ENCODE measurements around the gene ADH1B.
"Not testable (repeated sequence)": the region's sequence is repeated elsewhere in the genome, so short reads cannot be mapped to it uniquely, and the experiment has no call there.

ADH1B gene

DNA sequence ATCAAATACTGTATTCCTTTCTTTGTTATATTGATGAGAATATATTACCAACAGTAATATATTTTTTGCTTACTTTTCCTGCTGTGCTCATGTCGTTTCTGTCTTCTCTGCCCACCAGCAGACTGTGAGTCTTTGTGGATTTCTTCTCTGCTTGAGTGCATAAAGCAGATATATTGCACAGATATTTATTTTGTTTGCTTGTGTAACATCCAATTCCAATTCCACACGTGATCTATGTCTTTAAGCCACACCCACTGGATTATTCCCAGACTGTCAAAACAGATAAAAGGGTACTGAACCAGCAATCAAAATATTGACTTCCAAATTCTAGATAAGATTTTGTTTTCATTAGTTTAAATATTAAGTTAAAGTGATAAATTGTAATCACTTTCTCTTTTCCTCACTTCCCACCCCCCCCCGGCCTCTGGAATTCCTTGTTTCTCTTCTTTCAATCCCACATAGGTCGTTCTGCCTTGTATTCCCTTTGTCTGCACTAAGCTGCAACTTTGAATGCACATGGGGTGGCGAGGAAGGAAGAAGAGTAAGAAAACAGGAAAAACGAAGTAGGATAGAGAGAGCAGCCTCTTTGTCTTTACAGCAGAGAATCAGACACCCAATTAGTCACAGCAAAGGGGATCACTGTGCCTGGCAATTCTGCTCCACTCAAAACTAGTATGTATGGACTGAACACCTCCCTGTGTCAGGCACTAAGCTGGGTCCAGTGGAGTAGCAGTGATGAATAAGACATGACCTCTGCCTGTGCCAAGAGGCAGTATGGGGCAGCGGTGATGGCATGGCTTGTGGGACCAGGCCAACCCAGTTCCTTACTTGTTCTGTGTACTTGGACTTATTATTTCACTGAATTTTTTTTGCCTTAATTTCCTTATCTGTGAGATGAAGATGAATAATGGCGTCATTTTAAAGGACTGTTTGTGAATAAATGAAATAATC is at the start of gene ADH1B:
Gene ADH1B (minus strand): TSS at position 161 of the 951 bp plus-strand sequence. CDS start 70 bp downstream, at position 91.
- DNase-seq: no peak

DNA sequence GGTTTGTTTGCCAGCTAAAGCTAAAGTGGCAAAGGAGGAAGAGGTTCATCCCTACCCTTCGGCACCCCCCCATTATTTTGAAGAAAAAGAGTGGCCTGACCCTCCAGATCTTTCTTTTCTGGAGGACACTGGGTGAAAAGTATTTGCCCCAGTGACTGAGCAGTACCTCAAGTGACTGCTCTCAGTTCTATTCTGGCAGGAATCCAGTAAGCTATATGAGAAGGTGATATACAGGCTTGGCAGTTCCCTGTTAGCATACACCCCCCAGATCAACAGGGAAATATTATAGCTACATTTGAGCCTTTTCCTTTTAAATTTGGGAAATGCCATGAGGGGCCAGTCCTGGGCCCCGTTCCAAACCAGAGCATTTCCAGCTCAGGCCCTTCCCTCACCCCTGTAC is 46.6 kb upstream of the ADH1B start:
- DNase-seq: peak; percentile 24

DNA sequence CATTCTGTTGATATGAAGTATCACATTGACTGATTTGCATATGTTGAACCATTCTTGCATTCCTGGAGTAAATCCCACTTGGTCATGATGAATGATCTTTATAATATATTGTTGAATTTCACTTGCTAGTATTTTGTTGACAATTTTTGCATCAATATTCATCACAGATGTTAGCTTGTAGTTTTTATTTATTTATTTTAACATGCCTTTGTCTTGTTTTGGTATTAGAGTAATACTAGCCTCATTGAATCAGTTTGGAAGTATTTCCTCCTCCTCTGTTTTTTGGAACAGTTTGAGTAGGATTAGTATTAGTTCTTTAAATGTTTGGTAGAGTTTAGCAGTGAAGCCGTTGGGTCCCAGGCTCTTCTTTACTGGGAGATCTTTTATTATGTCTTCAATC is 45.3 kb upstream of the ADH1B start:
- no peak for DNase-seq

DNA sequence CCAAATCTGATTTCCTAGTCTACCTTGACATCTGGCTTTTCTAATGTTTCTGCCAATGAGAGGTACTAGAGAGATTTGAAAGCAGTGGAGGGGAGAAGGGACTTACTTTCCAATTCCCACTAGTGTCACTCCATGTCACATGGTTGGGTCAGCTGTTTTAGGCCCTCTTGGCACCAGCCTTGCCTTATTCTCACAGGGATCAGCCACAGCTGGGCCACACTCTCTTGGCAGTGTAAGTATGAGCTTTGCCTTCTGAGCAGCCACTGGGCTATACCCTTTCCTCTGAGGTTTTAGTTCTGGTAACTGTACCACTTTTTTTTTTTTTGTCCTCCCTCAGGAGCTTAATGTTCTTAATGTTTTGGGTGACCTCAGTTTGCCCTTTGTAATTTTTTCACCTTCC is 41.6 kb upstream of the ADH1B start:
- no peak for DNase-seq

DNA sequence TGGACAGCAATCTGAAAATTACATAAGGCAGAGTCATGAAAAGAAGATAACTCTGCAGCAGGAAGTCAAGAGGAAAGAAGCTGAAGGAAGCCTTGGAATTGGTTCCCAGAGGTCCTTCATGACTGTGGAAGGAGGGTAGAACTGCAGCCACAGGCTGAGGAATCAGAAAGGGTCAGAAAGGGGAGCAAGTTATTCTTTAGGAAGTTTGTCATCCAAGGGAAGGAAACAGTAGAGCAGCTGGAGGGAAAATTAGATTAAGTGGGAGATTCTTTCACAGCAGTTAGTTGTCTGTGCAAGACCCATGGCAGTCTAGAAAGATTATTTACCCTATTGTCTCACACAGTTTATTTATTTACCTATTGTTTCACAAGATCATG is 40.7 kb upstream of the ADH1B start:
- peak; percentile 9 for DNase-seq

DNA sequence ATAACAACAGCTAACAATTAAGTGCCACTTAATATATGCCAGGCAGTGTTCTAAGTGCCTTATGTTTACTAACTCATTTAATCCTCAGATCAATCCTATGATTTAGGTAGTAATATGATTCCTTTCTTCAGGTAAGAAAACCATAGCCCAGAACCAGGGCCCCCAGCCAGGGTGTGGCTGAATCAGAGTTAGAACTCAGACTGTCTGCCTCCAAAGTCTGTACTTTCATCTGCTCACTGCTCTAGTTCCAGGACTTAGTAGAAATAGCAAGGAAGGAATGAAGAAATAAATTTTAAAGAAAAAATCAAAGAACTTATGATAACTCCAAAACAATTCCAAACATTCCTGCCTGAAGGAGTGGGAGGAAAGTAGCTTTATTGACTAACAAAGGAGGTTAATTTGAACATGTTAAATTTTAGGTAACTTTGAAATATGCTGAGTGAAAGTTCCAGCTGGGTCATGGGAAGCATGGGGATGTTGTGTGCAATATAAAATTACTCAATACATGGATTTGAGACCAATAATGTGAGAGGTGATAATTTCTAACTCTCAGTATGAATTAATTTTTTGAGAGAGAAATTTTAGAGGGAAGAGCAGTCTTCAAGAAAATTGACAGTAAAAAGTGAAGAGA is 40.2 kb upstream of the ADH1B start:
- peak; percentile 61 for DNase-seq

DNA sequence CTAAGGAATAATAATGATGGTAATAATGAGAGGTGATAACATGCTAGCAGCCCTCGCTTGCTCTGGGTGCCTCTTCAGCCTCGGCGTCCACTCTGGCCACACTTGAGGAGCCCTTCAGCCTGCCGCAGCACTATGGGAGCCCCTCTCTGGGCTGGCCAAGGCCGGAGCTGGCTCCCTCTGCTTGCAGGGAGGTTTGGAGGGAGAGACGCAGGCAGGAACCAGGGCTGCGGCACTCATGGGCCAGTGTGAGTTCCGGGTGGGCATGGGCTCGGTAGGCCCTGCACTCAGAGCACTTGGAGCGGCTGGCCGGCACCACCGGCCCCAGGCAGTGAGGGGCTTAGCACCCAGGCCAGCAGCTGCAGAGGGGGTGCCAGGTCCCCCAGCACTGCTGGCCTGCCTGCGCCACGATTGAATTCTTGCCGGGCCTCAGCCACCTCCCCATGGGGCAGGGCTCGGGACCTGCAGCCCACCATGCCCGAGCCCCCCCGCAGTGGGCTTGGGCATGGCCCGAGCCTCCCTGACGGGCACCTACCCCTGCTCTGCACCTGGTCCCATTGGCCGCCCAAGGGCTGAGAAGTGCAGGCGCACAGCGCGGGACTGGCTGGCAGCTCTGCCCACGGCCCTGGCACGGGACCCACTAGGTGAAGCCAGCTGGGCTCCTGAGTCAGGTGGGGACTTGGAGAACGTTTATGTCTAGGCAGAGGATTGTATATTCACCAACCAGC is 38.4 kb upstream of the ADH1B start:
- no peak for DNase-seq

DNA sequence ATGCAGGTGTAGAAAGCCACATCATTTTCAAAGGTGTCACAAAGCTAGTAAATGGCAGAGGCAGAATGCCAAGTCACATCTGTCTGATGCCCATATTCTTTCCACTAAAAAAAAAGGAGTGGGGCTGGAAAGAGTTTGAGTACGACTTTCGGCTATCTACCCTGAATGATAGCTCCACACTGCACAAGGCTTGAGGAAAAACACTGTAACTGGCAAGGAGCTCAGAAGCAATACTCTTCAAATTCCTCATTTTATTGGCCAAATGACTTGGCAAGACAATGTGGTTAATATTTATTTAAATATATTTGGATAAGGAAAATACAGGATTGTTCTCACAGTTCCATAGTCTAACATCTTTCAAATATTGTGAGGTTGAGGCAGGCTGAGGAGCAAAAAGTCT is 36.7 kb upstream of the ADH1B start:
- DNase-seq: no peak

DNA sequence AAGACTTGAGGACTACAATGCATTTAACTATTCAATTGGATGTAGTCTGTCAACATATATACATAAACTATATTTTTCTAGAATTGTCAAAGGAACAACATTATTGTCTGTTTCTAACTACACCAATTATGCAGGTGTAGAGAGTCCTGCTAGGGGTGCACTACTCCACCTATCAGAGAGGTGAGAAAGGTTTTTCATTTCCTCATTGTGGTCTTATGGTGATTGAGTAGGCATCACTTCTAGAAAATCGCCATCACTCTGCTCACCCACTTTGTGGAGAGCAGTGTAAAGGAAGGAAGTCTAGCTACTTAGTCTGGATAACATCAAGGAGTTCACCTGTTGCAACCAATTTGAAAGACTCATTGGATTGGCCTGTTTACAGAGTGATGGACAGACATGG is 35.8 kb upstream of the ADH1B start:
- DNase-seq: no peak

DNA sequence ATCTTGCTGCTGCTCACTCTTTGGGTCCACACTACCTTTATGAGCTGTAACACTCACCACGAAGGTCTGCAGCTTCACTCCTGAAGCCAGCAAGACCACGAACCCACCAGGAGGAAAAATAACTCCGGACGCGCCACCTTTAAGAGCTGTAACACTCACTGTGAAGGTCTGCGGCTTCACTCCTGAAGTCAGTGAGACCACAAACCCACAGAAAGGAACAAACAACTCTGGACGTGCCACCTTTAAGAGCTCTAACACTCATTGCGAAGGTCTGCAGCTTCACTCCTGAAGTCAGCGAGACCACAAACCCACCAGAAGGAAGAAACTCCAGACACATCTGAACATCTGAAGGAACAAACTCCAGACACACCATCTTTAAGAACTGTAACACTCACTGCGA is 34.9 kb upstream of the ADH1B start:
- DNase-seq: not testable (repeated sequence)

DNA sequence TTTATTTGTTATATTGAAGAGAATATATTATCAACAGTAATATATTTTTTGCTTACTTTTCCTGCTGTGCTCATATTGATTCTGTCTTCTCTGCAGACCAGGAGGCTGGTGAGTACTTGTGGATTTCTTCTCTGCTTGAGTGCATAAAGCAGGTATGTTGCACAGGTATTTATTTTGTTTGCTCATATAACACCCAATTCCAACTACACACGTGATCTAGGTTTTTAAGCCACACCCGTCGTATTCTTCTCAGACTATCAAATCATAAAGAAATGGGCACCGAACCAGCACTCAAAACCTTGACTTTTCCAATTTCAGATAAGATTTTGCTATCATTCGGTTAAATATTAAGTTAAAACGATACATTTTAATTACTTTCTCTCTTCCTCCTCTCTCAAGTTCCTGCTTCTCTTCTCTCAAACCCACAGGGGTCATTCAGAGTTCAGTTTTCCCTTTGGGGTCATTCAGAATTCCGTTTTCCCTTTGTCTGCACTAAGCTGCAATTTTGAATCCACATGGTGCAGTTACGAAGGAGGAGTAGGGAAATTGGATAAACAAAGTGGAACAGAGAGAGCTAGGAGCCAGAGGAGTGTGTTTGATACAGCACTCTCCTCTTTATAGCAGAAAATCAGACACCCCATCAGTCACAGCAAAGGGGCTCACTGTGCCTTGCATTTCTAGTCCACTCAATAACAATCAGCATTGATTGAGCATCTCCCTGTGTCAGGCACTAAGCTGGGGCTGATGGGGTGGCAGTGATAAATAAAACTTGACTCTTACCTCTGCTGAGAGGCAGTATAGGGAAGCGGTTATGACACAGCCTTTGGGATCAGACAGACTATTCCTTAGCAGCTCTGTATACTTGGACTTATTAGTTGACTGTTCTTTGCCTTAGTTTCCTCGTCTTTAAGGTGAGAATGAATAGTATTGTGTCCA is 31.7 kb upstream of the ADH1B start, which contains the start of gene ADH1C:
Gene ADH1C (minus strand): TSS at position 145 of the 936 bp plus-strand sequence. CDS start 71 bp downstream, at position 74.
- peak; percentile 87 for DNase-seq

DNA sequence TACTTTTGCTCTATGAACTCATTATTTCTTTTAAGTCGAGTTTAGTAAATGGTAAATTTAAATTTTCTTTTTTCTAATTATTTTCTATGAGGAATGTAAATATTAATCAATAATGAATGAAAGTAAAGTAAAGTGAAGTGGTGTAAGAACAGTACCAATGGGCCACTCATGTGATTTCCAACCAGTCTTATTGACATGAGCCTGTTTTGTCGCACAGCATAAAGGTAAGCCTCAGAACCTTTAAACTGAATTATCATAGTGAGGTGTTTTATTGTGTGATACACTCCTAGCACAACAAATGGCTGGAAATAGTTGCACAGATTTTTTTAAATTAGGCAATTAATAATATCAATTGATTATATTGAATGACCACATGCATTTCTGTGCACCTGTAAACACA is 30.3 kb upstream of the ADH1B start:
- DNase-seq: no peak

DNA sequence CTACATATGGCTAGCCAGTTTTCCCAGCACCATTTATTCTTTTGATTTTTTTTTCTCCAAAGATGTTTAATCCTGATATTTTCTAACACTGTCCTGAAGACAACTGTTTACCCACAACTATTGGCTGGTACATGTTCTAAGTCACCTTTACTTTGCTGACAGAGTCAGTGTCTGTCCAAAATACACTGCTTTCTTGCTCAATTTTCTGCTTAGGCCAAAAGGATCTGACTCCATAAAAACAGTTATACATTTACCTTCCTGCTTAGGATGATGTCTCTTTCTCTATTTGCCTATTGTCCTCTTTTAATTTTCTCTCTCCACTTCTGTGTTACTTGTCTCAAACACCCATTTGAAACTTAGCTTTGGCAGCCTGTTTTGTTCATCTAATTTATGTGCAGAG is 28.1 kb upstream of the ADH1B start:
- no peak for DNase-seq

DNA sequence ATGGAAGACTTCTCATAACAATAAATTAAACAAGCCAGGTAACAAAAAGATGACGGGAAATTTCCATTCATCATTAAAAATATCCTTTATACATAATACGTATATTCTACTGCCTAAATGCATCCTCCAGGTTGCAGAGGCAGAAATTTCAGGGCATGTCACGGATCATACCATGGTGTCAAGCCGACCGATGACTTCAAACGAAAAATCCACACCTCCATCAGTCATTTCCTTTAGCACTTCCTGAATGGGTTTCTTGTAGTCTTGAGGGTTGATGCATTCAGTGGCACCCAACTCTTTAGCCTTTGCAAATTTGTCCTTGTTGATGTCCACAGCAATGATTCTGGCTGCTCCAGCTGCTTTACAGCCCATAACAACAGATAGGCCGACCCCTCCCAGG is 21.4 kb upstream of the ADH1B start:
- not testable (repeated sequence) for DNase-seq

DNA sequence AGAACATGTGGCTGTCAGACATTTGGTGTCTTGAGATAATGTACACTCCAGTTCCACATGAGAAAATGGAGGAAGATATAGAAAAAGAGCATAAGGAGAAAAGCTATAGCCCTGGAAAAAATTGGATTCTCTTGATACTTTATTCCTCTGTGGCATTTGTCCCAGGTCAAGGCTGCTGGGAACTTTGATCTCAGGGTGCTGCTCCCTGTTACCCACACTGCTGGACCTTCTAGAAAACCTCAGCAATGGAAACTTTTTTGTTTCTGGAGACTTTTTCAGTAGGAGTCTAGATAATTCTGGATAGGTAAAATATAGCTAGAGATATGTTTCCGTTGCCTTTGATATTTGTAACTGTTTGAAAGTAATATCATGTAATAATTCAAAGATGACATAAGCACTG is 20.2 kb upstream of the ADH1B start:
- DNase-seq: no peak

DNA sequence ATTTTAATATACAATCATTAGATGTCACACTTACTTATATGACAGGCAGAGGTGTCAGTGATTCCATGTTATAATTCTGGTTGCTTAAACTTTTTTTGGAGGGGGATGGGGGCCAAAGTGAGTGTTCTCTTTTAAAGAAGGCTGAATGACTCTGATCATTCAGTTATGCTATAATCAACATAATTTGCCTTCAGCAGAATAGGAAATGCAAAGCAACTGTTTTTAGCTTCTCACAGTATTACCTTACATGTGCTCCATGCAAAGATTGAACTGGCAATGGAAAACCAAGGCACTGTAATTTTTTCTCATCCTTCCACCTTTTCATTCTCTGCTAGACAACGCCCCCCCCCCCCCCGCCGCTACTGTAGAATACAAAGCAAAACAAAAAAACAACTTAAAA is 18.0 kb upstream of the ADH1B start:
- DNase-seq: no peak

DNA sequence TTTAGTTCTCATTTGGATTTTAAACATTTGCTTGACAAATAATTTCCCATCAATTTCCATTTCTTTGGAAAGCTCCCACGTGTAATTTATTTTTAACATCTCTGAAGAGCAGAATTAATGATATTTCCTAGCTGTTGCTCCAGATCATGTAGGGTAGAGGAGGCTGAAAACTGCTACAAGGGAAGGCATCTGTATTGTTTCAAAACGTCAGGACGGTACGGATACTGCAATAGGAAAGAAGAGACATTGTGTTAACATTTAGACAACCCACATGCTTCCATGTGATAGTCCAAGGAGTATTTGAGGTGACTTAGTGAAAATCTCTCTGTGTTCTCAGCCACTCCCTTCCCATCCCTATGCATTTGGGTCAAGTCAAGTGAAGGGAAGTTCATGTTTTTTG is 15.4 kb upstream of the ADH1B start:
- DNase-seq: no peak

DNA sequence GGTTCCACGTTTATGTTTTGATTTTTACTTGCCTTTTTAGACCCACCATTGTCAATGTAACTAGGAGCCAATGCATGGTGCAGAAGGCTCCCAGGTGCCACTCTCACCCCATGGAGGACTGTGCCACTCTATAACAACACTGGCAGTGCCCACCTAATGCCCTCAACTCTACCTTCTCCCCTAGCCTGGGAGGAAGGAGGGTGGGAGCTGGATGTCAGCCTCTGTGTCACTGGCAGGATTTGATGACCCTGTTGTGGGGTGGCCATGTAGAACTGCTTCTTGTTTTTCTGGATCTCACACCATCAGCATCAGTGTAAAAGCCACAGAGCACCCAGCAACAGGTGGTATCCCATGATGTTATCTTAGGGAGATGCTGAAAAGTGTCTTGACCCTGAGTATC is 13.7 kb upstream of the ADH1B start:
- DNase-seq: no peak

DNA sequence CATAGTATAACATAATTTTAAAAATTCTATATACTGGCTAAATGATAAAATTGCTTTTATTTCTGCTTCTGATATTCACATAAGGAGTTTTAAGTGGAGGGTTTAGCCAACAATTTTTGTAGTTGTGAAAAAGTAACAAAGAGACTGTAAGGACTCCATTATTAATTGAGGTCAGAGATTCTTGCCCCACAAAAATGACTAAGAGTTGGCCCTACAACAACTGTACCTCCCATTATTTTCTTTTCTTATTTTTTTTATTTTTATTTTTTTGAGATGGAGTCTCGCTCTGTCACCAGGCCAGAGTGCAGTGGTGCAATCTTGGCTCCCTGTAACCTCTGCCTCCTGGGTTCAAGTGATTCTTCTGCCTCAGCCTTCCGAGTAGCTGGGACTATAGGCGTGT is 9.4 kb upstream of the ADH1B start:
- DNase-seq: no peak

DNA sequence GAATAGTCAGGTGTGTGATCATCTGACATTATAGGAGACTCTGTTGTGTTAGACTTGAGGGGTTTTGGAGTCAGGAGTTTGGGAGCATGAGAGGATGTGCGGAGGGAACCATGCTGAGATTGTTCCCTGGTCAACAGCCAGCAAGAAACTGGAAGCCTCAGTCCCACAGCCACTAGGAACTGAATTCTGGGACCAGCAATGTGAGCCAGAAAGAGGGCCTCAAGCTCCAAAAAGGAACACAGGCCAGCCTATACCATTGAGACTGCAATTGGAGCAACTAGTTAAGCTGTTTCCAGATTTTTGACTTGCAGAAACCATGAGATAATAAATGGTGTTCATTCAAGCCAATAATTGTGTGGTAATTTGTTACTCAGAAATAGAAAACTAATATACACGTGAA is 8.7 kb upstream of the ADH1B start:
- DNase-seq: no peak

DNA sequence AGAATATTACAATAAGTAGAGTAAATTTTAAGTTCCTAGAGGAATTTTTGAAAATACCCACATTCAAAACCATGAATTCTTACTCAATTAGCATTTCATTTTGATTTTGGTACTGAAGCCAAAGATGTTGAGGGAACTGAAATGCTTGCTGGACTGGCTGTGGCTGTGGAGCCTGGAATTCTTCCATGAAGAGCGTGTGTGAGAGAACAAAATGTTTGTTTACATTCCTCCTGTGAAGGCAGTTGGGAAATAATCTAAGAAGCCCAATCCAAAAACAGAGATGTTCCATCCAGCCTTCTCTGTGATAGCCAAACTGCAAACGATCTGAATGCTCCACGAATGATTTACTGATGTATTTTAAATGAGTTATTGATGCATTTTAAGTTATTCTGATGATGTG is 3.8 kb upstream of the ADH1B start:
- no peak for DNase-seq

DNA sequence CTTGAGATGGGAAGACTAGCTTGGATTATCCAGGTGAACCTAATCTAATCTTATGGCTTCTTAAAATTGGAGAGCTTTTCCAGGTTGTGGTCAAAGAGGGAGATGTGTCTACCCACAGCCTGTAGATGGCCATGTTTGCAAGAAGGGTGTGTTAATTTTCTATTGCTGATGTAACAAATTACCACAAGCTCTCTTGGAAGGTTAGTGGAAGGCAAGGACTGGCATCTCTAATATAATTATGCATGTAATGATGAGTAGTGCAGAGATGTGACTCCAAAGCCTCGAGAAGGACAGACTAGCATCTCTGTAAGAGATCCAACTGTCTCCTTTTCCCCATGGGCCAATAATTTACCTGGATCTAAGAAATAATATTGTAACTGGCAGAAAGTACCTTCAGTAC is 3.2 kb upstream of the ADH1B start:
- DNase-seq: no peak

DNA sequence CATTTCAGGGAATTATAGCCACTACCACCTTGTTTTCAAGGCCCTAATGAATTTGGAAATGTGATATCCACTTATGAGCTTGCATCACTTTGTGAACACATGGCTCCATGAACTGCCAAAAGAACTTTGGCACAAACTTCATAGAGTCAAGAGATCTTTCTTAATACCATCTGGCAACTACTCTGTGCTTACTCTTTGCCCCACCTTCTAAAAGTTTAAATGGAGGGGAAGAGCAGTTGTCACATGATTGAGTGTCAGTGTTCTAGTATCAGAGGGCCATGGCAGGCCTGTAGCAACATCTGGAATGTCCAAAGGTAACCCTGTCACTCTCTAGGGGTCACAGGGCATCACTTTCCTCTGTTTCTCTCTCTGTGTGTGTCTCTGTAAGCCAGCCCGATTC is 2.6 kb upstream of the ADH1B start:
- peak; percentile 2 for DNase-seq
